HG03460 (cell line): ENCODE measurements around the gene CALHM2.

ENCODE experiments used
- ATAC-seq: cut with Tn5 transposase; IDR thresholded peaks from one replicate; pipeline ENCODE4 v1.9.1; 2021; ENCODE audit not compliant: unreplicated experiment

CALHM2 gene

GRCh38 chr10:103451091-103451813 lies 918 bp downstream of the CALHM2 start:
- no peak for ATAC-seq

GRCh38 chr10:103450201-103450695 lies 1.9 kb downstream of the CALHM2 start:
- no peak for ATAC-seq

GRCh38 chr10:103449208-103450144 lies 2.7 kb downstream of the CALHM2 start:
- ATAC-seq: no peak

GRCh38 chr10:103448746-103449145 lies 3.4 kb downstream of the CALHM2 start:
- ATAC-seq: no peak

- ATAC-seq: no peak
Measured at GRCh38 chr10:103447187-103447586, 5.0 kb downstream of the CALHM2 start.

- no peak for ATAC-seq
Measured at GRCh38 chr10:103445767-103446567, 6.2 kb downstream of the CALHM2 start.

GRCh38 chr10:103445366-103445765 lies 6.8 kb downstream of the CALHM2 start:
- ATAC-seq: no peak

GRCh38 chr10:103444478-103444877 lies 7.7 kb downstream of the CALHM2 start:
- no peak for ATAC-seq

GRCh38 chr10:103443475-103444185 lies 8.5 kb downstream of the CALHM2 start:
- ATAC-seq: no peak

- ATAC-seq: no peak
Measured at GRCh38 chr10:103442031-103442461, 10.1 kb downstream of the CALHM2 start.

GRCh38 chr10:103441611-103442010 lies 10.6 kb downstream of the CALHM2 start:
- ATAC-seq: no peak

- no peak for ATAC-seq
Measured at GRCh38 chr10:103441206-103441605, 11.0 kb downstream of the CALHM2 start.

- no peak for ATAC-seq
Measured at GRCh38 chr10:103440416-103440815, 11.8 kb downstream of the CALHM2 start.

- ATAC-seq: no peak
Measured at GRCh38 chr10:103439776-103440175, 12.4 kb downstream of the CALHM2 start.

- no peak for ATAC-seq
Measured at GRCh38 chr10:103433858-103434257, 18.3 kb downstream of the CALHM2 start.

- ATAC-seq: no peak
Measured at GRCh38 chr10:103431902-103432301, 20.3 kb downstream of the CALHM2 start.

GRCh38 chr10:103429647-103430046 lies 22.5 kb downstream of the CALHM2 start:
- no peak for ATAC-seq

GRCh38 chr10:103428989-103429643 lies 23.1 kb downstream of the CALHM2 start:
- no peak for ATAC-seq

GRCh38 chr10:103427866-103428265 lies 24.3 kb downstream of the CALHM2 start:
- no peak for ATAC-seq

- no peak for ATAC-seq
Measured at GRCh38 chr10:103423748-103424147, 28.4 kb downstream of the CALHM2 start.
